ENCODE results near the gene CACNA1D.

- TF ChIP-seq CTCF (IDR thresholded peaks at IDR 0.05): no peak
- no peak for TF ChIP-seq POLR2A (IDR thresholded peaks at IDR 0.05)
Measured at GRCh38 chr3:53616971-53617892, 122.8 kb downstream of the CACNA1D start.

All from body of pancreas (tissue), 4 donors.